OCI-LY1 (cell line): Measurements from ENCODE around the gene PRKCE.

Experiments used
- EZH2 ChIP-seq: fragments of 200-600 bp; sonication (generic), shearing (Covaris generic); IDR thresholded peaks from 2 replicates; pipeline ENCODE4 v1.8.0; 2017; ENCODE audit warnings: borderline replicate concordance, mixed run types, mild to moderate bottlenecking, antibody characterized with exemption, low read length, moderate library complexity, mixed read lengths
- TF ChIP-seq, protein P1 (sequence below): fragments of 200-600 bp; sonication (generic), shearing (Covaris generic); IDR thresholded peaks from 2 replicates; pipeline ENCODE4 v1.5.1; 2017; ENCODE audit warnings: mild to moderate bottlenecking, antibody characterized with exemption, low read length, moderate library complexity, mixed read lengths

DNA sequence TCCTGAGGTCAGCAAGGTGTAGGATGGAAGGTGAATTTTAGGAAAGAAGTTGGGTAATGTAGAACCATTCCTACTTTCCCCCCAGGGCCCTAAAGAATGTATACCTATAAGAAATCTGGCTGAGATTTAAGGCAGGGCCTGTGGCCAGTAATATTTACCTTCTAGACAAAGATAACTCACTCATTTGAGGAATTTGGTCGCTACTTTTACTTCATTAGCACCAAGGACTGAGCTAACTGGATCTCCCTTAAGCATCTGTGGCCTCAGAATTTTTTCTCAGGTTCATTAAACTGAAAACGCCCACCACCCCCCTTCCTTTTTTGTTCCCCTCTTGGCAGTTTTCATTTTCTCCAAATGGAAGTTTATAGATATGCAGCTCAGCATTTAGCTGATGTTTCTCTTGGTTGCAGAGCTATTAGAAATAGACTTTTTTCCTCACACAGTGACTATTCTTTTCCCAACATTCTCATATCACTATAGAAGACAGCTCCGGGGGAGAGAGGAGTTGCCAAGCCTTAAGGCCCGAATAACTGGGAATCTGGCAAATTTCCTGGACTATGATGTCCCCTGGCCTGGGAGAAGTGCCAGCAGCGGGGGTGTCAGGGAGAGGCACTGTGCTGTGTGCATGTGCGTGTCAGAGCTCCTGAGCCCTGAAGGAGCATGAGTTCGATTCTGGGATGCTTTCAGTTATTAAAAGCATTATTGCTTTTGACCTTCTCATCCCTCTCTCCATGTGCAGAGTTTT lies 310.9 kb downstream of the PRKCE start:
- TF ChIP-seq, protein P1, sequence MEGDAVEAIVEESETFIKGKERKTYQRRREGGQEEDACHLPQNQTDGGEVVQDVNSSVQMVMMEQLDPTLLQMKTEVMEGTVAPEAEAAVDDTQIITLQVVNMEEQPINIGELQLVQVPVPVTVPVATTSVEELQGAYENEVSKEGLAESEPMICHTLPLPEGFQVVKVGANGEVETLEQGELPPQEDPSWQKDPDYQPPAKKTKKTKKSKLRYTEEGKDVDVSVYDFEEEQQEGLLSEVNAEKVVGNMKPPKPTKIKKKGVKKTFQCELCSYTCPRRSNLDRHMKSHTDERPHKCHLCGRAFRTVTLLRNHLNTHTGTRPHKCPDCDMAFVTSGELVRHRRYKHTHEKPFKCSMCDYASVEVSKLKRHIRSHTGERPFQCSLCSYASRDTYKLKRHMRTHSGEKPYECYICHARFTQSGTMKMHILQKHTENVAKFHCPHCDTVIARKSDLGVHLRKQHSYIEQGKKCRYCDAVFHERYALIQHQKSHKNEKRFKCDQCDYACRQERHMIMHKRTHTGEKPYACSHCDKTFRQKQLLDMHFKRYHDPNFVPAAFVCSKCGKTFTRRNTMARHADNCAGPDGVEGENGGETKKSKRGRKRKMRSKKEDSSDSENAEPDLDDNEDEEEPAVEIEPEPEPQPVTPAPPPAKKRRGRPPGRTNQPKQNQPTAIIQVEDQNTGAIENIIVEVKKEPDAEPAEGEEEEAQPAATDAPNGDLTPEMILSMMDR = no peak
- no peak for TF ChIP-seq EZH2
